SHP77 (cell line): ENCODE data around the gene EPHA4.

ENCODE experiments used
- DNase-seq, 2 experiments: peaks; one replicate each; lab custom pipeline; 2025; lab: John Stamatoyannopoulos, UW

Gene EPHA4

DNA sequence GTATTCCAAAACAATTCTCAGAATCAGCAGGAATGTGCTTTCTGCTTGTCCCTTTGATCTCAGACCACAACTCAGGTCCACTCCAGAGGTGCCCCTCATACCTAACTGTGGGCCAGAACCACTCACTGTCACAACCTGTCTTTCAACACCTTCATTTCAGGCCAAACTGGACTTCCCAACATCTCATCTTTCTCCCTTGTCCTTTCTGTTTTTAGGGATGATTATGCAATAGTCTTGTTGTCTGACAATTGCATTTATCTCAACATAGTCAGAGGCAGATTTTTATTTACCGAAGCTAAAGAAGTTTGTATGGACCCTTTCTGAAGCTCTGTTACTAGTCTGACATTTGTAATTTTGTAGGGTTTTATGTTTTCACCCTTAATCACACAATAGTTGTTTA lies 95.9 kb downstream of the EPHA4 start:
- no peak for DNase-seq

DNA sequence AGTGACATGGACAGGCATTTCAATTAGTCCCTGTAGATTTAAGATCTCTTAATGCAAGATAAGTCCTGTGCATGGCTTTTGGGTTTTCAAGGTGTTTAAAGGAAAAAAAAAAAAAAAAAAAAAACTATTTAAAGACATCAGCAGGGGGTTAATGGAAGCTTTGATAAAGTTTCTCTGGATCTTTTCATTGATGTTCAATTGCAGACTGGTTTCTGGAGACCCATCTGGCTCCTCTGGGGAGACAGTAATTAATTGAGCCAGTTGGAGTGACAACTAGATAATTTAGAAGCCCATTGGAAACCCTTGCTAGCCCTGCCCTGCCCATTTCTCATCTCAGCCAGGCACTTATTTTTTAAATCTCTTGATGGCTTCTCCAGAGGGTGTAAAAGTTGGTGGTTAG lies 98.7 kb downstream of the EPHA4 start:
- DNase-seq = no peak

DNA sequence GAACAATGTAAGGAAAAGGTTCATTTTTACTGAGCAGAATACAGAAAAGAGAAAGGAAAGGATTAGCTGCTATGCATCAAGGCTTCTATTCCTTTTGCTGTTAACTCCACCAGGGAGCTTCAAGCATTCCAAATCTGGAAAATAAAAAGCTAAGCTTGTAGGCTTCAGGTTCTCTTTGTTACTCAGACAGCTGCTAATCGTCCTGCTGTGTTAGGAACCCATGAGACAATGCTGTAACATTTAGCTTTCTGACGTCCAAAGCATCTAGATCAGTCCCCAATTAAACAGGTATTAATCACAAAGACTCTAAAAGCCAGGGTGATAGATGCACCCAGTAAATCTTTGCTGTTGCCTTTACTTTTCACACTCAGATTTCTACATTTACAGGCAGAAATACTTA lies 103.8 kb downstream of the EPHA4 start:
- DNase-seq = no peak

DNA sequence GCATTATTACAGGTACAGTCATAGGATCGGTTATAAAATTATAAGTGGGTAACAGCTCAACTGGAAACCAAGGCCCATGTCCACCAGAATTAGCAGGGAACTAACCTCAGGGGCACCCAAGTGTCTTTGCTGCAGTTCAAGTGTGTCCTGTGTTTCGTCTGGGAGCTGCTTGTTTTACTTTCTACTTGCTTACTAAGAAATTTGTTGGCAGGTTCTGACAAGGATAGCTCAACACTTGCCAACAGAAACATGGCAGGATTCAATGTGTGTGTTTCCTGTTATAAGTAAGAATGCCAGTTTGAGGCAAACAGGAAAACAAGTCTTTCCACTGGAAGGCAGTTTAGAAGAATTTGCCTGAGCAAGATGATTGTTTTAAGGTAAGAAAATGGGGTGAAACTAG lies 104.5 kb downstream of the EPHA4 start:
- DNase-seq = no peak

DNA sequence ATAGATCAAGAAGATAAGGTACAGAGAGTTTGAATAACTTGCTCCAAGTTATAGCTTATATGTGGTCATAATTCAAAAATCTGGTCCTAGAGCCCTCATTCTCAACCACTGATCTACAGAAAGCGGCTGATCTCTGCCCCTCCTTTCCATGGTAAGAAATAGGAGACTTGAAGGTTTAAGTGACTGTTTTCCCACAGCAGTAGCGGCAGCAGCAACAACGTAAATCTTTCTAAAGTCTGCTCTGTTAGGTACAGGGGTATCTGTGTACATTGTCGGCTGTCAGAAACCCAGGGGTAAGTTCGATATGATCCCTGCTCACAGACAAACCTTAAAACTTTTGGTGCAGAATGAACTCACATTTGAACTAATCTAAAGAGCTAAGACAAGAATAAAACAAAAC lies 105.4 kb downstream of the EPHA4 start:
- no peak for DNase-seq

DNA sequence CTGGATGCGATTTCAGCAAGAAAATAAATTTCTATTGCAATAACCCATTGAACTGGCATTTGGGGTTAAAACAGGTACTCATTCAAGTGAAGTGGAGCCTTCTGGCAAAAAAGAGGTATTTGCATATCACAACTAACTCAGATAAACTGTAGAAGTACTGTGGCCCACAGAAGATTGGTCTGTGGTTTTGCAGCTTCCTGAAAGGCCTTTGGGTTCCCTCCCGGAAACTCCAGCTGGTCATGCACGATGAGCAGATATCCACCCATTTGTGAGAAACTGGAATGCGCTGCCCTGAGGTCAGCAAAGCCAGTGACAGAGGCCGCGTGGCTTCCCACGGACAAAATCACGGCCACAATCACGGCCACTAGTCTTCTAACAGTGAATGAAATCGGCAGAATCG lies 106.3 kb downstream of the EPHA4 start:
- DNase-seq = no peak

DNA sequence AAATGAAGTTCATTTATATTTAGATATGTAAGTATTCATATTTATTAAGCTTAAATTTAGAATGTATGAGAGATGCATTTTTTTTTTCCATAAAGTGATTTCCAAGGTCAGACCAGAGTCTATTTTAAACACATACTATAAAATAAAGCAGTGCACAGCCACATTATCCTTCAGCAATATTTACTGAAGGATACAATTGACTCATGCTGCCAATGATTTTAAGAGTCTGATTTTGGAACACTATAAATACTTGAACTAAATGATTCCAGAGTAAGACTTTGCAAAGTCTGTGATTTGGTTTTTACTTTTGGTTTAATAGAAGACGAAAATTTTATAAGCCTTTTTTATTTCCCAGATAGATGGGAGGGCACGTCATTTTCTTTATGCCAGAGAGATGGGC lies 107.1 kb downstream of the EPHA4 start:
- no peak for DNase-seq

DNA sequence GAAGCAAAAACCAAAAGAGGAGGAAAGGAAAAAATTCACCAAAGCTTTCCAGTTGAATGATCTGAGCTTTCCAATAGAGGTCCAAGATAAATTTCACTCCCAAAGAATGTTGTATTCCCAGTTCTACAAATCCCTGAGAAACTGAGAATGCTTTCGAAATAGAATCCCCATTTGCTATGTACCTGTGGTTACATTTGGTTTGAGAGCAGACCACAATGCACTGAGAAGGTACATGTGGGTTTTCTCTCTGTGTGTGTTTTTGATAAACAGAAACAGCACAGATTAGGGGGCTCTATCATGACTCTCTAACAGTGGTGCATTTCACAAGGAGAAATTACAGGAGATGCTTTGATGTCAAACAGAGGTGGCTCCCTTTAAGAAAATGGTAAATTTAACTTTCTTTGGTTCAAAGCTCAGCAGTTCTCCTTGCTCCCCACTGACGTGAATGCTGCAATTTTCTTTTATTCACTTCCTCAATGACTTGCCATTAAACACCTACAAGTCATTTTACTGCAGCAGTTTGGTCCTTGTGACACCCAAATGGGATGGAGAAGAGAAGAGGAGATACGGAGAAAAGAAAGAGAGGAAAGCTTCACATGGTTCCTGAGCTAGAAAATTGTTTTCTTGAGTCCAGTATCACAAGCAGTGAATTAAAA lies 108.7 kb downstream of the EPHA4 start:
- DNase-seq = no peak

DNA sequence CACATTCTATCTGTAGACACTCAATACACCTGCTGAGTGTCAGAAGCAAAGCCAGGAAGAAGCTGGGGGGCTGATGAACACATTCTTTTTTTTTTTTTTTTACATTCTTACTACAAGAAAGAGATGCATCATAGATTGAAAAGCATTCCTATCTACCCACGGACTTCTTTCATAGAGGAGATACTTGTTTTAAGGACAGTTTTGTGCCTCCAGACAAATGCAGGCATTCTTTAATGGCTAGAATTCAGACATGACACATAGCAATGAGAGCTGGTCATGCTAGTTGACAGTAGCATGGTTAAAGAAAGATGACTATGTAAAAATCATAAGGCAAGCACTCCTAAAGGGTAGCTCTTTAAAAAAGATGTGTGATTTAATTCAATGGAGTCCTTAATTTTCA lies 110.2 kb downstream of the EPHA4 start:
- no peak for DNase-seq

DNA sequence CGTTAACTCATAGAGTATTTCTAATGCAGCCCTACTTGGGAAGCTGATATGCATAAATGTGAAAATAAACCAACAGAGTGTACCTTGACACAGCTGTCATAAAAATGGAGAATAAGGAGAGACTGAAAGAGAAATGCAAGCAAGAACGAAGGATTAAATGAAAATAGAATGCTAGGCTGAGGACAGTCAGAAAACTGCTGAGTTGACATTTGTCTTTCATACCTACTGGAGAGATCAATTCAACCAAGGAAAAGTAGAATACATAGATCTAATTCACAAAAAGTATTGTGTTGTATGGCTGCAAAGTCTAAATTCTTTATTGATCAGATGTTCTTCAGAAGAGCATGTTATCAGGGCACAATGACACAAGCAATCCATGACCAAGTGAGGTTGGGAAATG lies 112.0 kb downstream of the EPHA4 start:
- DNase-seq = no peak

DNA sequence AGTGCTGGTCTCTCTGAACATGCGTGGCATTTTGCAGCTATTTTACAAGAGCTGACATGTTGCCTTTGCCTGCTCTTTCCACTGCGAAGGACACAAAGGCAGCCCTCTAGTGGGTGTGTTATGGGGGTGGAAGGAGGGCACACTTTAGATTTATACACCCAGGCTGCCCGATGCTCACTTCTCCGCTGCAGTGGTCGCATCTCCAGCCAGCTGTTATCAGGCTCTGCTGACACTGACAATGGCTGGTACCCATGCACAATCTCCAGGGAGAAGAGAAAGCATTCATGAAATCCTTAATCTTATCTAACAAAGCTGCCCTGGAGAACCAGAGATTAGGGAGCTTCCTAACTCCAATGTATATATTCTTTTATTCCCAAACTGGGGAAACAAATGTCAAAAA lies 113.5 kb downstream of the EPHA4 start:
- no peak for DNase-seq

DNA sequence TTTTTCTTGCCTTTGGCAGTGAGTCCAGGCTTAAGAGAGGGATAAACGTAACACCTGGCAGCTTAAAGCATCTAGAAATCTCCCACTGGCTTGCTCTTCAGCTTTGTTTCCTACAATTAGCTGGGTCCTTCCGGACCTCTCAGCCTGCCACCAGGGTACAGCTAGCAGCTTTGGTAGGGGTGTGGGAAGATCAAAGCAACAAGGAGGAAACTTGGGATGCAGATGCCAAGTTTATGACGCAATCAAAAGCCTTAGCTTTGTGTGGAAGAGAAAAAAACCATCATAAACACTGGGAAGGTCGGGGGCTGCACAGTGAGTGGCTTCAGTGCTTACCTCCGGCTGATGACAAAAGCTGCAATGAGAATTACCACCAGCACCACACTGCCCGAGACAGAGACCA lies 116.9 kb downstream of the EPHA4 start:
- DNase-seq = no peak

DNA sequence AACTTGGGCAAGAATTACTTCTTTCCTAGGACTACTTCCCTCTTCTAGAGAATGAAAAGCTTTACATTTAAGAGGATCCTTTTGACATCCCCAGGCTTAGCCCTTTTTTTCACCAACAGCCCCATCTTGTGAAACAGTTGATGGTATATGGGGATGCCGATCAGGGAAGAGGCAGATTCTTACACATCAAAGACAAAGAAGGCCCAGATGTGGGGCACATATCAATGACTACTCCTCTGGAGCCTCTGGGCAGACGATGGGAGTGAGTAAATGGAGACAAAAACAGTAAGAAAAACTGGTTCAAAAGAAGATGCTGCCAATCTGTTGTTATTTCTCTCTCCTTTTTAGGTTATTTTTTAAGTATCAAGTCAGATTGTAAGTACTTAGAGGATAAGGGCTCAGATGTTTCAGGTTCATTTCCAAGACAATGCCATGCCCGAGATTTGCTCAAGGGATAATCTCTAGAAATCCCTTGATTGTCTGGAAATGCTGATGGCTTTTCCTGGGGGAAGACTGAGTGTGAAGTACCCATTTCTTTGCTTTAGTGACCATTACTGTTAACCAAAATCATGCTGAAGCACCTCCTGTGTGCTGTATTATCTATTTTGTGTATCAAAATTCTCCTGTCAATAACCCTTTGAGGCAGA lies 117.5 kb downstream of the EPHA4 start:
- DNase-seq = no peak

DNA sequence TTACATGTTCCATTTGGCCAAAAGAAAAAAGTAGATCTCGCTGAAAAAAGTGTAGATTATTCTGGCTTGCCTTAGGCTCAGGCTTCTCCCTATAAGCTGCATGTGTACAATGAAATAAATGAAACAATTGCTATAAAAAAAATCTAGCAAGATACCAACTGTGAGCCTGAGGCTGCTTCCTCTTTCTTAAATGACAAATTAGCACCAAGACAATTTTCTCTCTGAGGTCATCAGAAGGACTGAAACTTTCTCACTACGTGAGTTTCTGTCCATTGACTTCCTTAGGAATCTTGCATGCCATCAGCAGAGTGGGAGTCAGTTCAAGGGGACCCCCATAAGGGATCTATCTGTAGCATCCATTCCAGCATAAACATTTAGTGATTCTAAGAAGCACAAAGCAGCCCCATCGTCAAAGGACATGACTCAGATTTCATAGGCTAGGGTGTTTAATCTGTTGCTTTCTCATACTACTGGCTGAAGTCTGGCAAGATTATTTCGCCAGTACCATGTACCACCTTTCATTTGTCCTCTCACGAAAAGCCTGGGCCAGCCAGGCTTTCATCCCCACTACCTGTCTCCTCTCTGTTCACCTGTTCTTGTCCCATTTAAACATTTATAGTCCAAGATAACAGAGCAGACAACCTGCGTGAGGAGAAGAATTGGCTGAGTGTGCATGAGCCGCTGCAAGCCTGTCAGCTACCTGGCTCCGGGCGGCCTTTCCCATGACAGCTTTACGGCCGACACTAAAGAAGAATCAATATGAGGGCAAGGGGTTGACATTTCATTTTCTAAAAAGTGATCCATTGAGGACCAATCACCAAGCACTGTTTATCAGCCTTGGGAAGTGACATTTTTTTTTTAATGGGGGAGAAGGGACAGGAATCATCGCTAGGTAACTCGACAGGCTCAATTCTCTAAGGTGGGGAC lies 120.0 kb downstream of the EPHA4 start:
- DNase-seq = no peak

DNA sequence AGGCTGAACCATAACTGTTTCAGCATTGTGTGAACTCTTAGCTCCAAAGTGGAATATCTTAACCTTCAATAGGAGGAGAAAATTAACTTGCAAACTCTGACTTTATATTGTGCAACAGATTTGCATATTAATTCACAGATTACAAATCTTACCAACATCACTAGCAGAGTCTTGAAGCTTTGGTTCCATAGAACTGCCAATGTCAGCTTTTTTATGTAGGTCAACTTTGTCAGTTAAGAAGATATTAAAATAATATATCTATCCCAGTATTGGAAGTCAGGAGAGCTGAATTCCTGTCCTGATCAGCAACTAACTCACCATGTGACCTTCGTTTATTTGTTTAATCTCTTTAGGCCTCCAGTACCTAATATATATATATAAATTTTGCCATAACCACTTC lies 121.8 kb downstream of the EPHA4 start:
- no peak for DNase-seq

DNA sequence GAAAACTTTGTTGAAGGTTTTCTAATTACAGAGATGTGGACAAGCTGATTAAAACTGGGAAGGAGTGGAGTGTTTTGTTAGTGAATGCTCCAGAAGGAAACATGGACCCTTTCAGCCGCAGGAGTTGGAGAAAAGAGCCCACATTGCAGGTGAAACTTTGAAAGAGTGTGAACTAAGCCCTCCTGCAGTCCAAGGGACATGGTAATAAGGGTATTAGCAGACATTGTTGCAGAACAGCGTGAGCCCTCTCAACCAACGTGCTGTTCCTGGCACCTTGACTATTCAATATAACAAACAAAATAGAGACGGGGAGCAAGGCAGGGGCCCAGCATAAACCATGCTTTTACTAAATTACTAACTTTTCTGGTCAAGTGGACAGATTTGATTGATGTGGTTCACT lies 122.7 kb downstream of the EPHA4 start:
- DNase-seq = no peak

DNA sequence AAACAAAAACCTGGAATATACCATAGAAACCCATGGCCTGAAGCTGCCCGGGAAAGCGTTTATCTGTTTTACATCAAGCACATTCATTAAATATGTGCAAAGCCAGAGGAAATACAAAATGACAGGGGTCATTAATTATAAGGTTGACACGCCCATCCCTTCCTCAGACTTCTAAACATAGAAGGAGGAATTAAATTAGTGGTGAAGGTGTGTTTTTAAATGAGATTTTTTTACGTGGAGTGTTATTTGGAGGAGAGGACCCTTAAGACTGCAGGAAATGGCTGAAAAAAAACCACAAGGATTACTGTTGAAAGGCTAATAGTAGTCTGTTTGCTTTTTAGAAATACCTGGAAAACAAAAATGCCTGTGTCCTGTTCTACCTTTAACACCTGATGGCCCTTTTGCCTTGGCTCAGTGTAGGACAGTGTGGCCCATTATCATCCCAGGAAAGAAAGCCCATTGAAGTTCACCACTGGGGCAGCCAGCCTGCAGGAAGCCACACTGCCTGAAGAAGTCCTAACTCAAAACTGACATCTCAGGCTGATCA lies 123.2 kb downstream of the EPHA4 start:
- DNase-seq = no peak

DNA sequence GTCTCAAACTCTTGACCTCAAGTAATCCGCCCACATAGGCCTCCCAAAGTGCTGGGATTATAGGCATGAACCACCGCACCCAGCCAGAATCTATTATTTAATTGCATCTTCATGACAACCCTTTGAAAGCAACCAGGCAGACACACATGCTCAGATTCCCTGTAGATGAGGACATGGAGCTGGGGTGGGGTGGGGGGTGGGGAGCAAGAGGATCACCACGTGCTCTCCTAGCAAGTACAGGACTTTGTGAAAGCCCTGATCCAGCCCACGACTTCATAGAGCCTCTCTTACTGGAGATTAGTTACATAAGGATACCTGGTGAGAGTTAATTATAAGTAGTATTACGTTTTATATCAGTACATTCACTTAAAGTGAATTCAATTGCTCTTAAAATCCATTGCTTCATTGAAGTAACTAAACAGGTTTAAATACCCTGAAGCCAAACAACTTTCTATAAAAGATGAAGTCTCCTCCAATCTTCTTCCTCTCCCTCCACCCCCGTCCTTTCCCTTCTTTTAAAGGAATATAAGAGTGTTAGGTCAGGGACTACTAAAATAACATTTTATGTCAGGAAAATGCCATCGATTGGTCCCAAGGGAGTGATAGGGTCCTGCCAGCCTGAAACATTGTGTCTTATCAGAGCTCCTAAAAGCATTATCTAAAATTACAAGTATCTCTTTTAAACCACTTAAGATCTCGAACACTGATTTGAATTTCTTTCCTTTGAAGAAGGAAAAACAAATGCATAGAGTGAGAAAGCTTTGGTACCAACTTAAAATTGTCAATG lies 123.9 kb downstream of the EPHA4 start:
- no peak for DNase-seq

DNA sequence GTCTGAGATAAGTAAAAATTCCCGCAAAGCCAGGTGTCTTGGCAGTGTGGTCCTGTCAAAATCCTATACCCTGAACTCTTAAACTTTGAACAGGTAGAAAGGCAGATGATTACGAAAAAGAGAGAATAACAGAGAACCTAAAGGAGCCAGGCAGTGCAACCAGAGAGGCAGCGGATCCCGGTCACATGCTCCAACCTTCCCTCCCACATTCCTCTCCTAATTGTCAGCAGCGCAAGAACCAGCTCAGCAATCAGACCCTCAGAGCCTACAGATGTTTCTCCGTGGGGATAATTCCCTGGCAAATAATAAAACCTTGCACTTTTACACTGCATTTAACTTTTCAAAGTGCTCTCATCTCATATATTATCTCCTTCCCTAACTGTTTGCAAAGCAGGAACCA lies 124.8 kb downstream of the EPHA4 start:
- DNase-seq = no peak

DNA sequence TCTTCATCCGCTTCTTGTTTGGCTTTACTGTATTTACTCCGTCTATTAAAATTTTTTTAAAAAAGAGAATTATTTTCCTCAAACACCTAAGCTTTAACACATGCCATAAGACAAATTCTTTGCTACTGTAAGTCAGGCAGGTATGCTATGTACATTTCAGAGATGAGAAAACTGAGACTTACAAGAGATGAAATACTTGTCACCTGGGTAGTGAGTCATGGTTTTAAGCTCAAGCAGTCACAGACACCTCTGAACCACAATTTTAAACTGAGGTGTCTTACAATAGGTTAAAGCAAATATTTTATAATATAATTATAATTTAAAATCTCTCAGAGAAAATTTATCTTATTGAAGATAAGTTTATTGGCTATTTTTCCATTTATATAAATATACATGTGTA lies 126.0 kb downstream of the EPHA4 start:
- no peak for DNase-seq

DNA sequence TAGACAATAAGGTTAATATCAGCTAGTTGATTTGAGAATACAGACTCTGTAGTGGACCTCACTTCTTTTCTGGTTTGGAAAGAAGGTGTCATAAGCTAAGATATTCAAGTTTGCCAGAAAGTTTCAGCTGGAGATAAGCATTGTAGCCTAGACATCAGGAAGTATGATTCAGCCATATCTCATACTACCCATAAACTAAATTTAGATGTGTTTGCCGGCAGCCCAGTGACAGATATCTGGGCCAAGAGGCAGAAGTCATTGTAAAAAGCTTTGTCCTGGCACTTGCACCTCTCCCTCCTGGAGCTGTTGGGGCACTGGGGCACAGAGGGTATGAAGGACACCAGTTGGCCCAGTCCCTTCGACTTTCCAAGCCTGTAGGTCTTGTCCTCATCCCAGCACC lies 128.0 kb downstream of the EPHA4 start:
- DNase-seq = no peak

DNA sequence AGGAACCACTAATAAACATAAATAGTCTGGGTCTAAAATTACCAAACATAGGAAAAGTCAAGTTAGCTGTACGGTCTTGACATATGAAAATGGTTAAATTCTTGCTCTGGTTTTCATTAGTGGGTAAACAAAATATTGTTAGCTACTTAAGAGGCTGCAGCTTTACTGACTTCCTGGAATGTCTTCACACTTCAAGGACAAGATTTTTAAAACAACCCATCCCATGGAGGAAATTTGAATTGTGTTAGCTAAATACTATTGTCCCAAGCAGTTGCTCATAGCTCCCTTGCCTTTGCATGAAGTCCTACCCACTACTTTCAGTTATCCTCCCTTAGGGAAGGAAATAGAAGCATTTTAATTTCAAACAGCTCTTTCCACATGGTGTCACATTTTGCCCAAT lies 128.5 kb downstream of the EPHA4 start:
- DNase-seq = no peak
